ENCODE measurements around the gene EIF3D. TPM values are rescaled to one million over a fixed set of nuclear protein-coding genes. Genes with fewer than 3 reads are reported as not detected.
A peak's percentile ranks its signal among the peaks of the same experiment; 100 is the strongest.

The EIF3D gene
- total RNA-seq, 1 donor from 2014 or later = 212 TPM

DNA sequence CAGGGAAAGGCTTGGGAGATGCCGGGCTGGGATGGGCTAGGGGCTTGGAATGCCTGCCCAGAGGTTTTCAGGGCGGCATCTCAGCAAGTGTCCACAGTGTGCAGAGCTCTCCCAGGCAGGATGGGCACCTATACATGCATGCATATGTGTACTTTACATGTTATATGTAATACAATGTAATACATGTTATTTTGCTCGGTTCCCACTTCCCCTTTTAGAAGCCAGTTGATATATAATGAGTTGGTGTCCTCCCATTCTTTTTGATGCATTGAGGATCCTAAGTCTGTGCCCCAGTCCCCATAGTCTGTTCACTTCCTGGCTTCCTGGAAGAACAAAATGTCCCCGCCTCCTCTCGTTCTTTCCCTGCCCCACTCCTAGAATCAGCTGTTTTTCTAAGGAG is 20.1 kb upstream of the EIF3D start:
- Histone ChIP-seq H3K36me3 (no peaks in the 10 kb centered on the region), H3K27me3 (no peaks in the 10 kb centered on the region), H3K27ac (no peak overlapping the region), H3K9me3 (no peaks in the 10 kb centered on the region), H3K4me3 (no peak overlapping the region), H3K4me1 (no peaks in the 10 kb centered on the region)
- DNase-seq (ENCODE audit: low spot score in 2 of 2) = no peak
- intact Hi-C loops (cut with DNase I) = loop anchor here (5.0 kb wide), 1 partner anchor 428 kb away; no protein-coding TSS in a partner anchor
- TF ChIP-seq, protein P1, sequence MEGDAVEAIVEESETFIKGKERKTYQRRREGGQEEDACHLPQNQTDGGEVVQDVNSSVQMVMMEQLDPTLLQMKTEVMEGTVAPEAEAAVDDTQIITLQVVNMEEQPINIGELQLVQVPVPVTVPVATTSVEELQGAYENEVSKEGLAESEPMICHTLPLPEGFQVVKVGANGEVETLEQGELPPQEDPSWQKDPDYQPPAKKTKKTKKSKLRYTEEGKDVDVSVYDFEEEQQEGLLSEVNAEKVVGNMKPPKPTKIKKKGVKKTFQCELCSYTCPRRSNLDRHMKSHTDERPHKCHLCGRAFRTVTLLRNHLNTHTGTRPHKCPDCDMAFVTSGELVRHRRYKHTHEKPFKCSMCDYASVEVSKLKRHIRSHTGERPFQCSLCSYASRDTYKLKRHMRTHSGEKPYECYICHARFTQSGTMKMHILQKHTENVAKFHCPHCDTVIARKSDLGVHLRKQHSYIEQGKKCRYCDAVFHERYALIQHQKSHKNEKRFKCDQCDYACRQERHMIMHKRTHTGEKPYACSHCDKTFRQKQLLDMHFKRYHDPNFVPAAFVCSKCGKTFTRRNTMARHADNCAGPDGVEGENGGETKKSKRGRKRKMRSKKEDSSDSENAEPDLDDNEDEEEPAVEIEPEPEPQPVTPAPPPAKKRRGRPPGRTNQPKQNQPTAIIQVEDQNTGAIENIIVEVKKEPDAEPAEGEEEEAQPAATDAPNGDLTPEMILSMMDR (IDR thresholded peaks at IDR 0.05) = no peak

DNA sequence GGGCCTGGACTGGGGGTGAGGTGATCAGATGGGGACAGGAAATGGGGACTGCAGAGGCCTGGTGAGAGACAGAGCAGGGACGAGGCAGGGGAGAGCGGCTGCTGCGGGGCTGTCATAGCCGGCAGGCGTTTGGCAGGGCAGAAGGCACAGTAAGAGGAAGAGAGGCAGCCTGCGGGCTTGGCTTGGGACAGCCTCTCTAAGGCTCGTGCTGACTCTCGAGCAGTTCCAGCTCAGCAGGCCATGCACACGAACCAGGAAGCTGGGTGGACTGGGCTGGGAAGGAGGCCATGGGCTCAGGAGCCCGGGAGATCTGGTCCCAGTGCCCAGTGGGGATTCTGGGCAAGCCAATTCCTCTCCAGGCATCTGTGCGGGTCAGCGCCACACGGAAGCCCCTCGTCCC is 19.6 kb upstream of the EIF3D start:
- Histone ChIP-seq H3K4me1 (no peaks in the 10 kb centered on the region), H3K4me3 (no peak overlapping the region), H3K27me3 (no peaks in the 10 kb centered on the region), H3K27ac (no peak overlapping the region), H3K9me3 (no peaks in the 10 kb centered on the region), H3K36me3 (no peaks in the 10 kb centered on the region)
- intact Hi-C loops (cut with DNase I) = loop anchor here (5.0 kb wide), 1 partner anchor 429 kb away; no protein-coding TSS in a partner anchor
- DNase-seq (ENCODE audit: low spot score in 2 of 2) = no peak
- TF ChIP-seq, protein P1 (IDR thresholded peaks at IDR 0.05) = no peak

DNA sequence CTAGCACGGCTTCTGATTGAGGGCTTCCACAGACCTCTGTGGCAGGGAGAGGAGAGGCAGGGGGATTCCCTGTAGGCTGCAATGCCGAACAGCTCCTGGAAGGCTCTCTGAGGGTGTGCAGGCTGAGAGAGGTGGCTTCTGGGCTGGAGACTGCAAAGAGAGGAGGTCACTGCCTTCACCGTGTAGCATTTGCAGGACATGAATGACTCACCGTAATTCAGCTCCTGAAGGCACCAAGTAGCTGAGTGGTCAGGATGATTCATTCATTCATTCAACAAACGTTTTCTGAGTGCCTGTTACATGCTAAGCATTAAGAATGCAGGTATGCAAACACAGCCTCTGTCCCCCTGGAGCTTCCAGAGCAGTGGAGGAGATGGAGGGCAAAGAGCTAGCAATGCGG is 18.0 kb upstream of the EIF3D start:
- Histone ChIP-seq H3K9me3 (no peaks in the 10 kb centered on the region), H3K36me3 (no peaks in the 10 kb centered on the region), H3K27me3 (no peaks in the 10 kb centered on the region), H3K4me1 (no peaks in the 10 kb centered on the region), H3K27ac (no peak overlapping the region), H3K4me3 (no peak overlapping the region)
- TF ChIP-seq, protein P1 (IDR thresholded peaks at IDR 0.05) = no peak
- intact Hi-C loops (cut with DNase I) = loop anchor here (5.0 kb wide), 1 partner anchor 430 kb away; no protein-coding TSS in a partner anchor
- DNase-seq (ENCODE audit: low spot score in 2 of 2) = no peak

DNA sequence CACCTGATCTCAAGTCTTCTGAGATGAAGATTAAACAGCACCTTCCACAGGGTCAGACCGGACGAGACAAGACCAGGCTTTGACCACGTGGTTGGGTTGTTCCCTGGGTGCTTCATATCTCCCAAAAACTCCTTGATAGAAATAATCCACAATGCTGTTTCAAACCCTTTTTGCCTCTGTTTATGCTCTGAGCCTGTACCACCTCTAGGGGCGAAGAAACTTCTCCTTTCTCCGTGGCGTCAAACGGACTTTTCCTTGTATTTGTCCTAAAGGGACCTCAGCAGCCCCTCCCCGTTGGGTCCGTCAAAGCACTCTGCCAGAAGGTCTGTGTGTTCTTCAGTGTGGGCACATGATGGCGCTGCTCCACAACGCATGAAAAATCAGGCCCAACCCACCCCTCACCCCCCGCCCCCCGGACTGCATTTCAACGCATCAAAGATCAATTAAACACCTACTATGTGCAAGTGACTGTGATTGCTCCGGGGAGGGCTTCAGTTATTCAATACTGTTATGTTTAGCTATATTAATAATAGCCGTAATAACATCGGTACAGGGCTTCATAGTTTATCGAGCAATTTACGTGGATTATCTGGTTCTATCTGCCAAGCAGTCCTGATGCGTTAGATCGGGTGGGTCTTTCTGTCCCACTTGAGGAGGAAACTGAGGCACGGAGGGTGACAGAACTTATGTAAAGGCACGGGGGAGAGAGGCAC is 17.3 kb upstream of the EIF3D start:
- intact Hi-C loops (cut with DNase I) = loop anchor here (5.0 kb wide), 1 partner anchor 431 kb away; no protein-coding TSS in a partner anchor
- no peaks in the 10 kb centered on the region for H3K27me3 ChIP-seq
- no peaks in the 10 kb centered on the region for H3K4me1 ChIP-seq
- H3K9me3 ChIP-seq = no peaks in the 10 kb centered on the region
- H3K4me3 ChIP-seq = no peak overlapping the region
- TF ChIP-seq, protein P1 (IDR thresholded peaks at IDR 0.05) = peak in 1 of 3 experiments; percentile 50
- H3K27ac ChIP-seq = no peak overlapping the region
- no peak for DNase-seq (ENCODE audit: low spot score in 2 of 2)
- H3K36me3 ChIP-seq = no peaks in the 10 kb centered on the region

DNA sequence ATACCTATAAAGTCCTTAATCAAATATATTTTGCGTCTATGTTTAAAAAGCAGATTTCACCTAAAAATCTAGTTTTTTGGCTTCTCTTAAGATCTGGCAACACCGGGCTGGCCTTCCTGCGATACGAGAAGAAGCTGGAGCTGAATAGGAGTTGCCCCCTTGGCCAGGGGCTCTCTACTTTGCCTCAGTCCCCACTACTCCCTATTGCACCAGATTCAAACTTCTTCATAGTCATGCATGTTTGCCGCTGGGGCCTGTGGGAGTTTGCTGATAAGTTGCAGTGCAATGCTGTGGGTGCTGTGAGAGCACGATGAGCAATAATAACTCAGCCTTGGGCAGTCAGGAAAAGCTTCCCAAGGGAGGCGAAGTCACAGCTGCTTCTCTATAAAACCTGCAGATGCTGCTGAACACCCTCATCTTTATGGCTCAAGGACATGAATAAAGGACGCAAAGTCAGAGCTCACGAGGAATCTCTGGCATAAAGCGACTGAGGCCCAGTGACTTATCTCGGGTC is 15.2 kb upstream of the EIF3D start:
- H3K36me3 ChIP-seq = no peaks in the 10 kb centered on the region
- H3K27me3 ChIP-seq = no peaks in the 10 kb centered on the region
- DNase-seq (ENCODE audit: low spot score in 2 of 2) = no peak
- H3K4me1 ChIP-seq = no peaks in the 10 kb centered on the region
- TF ChIP-seq, protein P1 (IDR thresholded peaks at IDR 0.05) = no peak
- H3K9me3 ChIP-seq = no peaks in the 10 kb centered on the region
- no peak overlapping the region for H3K27ac ChIP-seq
- intact Hi-C loops (cut with DNase I) = no loop called here
- H3K4me3 ChIP-seq = no peak overlapping the region
